SK-N-SH (cell line): ENCODE measurements around the gene RNF175.

Experiments used
- CHD2 ChIP-seq: fragments of 150-350 bp; IDR thresholded peaks from 2 replicates; pipeline ENCODE4 v1.6.1; 2018; ENCODE audit warnings: low read length; ENCODE audit not compliant: partially characterized antibody
- EZH2phosphoT487 ChIP-seq: fragments of 200-600 bp; sonication (generic); IDR thresholded peaks from 2 replicates; pipeline ENCODE4 v1.6.1; 2017; ENCODE audit warnings: low read depth, mixed run types, mild to moderate bottlenecking, antibody characterized with exemption, moderate library complexity, borderline replicate concordance
- GABPA ChIP-seq: IDR thresholded peaks from 2 replicates; pipeline ENCODE4 v1.4.0; 2012; ENCODE audit warnings: low read depth, mild to moderate bottlenecking
- MXI1 ChIP-seq: IDR thresholded peaks from 2 replicates; pipeline ENCODE4 v1.6.1; 2012; ENCODE audit warnings: mild to moderate bottlenecking, low read depth, low read length, improper control_type of control experiment
- NFIC ChIP-seq: IDR thresholded peaks from 2 replicates; pipeline ENCODE4 v1.4.0; 2012; ENCODE audit warnings: borderline replicate concordance
- POLR2AphosphoS5 ChIP-seq: IDR thresholded peaks from 2 replicates; pipeline ENCODE4 v1.6.1; 2012; ENCODE audit warnings: low read depth, low read length
- RAD21 ChIP-seq: IDR thresholded peaks from 2 replicates; pipeline ENCODE4 v1.6.1; 2012; ENCODE audit warnings: mild to moderate bottlenecking, low read length
- RCOR1 ChIP-seq: fragments of 150-350 bp; IDR thresholded peaks from 2 replicates; pipeline ENCODE4 v1.6.1; 2017; ENCODE audit warnings: antibody characterized with exemption, low read length
- REST ChIP-seq: IDR thresholded peaks from 2 replicates; pipeline ENCODE4 v1.6.1; 2012; ENCODE audit warnings: mild to moderate bottlenecking, low read depth, low read length, moderate library complexity
- SMC3 ChIP-seq: IDR thresholded peaks from 2 replicates; pipeline ENCODE4 v1.6.1; 2012; ENCODE audit warnings: low read depth, low read length, improper control_type of control experiment
- TAF1 ChIP-seq: IDR thresholded peaks from 2 replicates; pipeline ENCODE4 v1.6.1; 2012; ENCODE audit warnings: low read depth, mild to moderate bottlenecking, low read length, moderate library complexity, borderline replicate concordance
- YY1 ChIP-seq: IDR thresholded peaks from 2 replicates; pipeline ENCODE4 v1.4.0; 2012; ENCODE audit warnings: low read depth, mild to moderate bottlenecking
- TF ChIP-seq, protein P1 (sequence below): fragments of 200-600 bp; sonication (generic); IDR thresholded peaks from 2 replicates; pipeline ENCODE4 v1.6.1; 2017; ENCODE audit warnings: antibody characterized with exemption, mild to moderate bottlenecking, moderate library complexity
- TF ChIP-seq, protein P2 (sequence below): IDR thresholded peaks from 2 replicates; pipeline ENCODE4 v1.4.0; 2012; ENCODE audit warnings: low read depth

DNA sequence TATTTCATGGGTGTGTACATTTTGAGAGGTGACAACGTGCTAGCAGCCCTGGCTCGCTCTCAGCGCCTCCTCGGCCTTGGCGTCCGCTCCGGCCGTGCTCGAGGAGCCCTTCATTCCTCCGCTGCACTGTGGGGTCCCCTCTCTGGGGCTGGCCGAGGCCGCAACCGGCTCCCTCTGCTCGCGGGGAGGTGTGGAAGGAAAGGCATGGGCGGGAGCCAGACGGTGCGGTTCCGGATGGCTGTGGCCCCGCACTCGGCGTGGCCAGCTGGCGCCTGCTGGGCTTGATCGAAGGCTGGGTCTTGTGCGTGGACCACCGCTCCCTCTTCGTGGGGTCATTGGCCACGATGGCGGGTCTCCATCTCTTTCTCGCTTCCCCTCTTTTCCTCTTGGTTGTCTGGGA, 46.2 kb upstream of the RNF175 start:
- no peak for TF ChIP-seq POLR2AphosphoS5
- no peak for TF ChIP-seq GABPA
- TF ChIP-seq, protein P1, sequence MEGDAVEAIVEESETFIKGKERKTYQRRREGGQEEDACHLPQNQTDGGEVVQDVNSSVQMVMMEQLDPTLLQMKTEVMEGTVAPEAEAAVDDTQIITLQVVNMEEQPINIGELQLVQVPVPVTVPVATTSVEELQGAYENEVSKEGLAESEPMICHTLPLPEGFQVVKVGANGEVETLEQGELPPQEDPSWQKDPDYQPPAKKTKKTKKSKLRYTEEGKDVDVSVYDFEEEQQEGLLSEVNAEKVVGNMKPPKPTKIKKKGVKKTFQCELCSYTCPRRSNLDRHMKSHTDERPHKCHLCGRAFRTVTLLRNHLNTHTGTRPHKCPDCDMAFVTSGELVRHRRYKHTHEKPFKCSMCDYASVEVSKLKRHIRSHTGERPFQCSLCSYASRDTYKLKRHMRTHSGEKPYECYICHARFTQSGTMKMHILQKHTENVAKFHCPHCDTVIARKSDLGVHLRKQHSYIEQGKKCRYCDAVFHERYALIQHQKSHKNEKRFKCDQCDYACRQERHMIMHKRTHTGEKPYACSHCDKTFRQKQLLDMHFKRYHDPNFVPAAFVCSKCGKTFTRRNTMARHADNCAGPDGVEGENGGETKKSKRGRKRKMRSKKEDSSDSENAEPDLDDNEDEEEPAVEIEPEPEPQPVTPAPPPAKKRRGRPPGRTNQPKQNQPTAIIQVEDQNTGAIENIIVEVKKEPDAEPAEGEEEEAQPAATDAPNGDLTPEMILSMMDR: no peak
- no peak for TF ChIP-seq MXI1
- TF ChIP-seq SMC3: no peak
- TF ChIP-seq RAD21: no peak
- TF ChIP-seq, protein P2, sequence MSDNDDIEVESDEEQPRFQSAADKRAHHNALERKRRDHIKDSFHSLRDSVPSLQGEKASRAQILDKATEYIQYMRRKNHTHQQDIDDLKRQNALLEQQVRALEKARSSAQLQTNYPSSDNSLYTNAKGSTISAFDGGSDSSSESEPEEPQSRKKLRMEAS: no peak
- no peak for TF ChIP-seq CHD2
- no peak for TF ChIP-seq EZH2phosphoT487
- TF ChIP-seq YY1: no peak
- TF ChIP-seq REST: no peak
- TF ChIP-seq NFIC: no peak
- TF ChIP-seq TAF1: no peak
- no peak for TF ChIP-seq RCOR1
